ENCODE measurements around the gene NPVF. TPM values are rescaled to one million over a fixed set of nuclear protein-coding genes. Genes with fewer than 3 reads are reported as not detected.

NPVF gene
- total RNA-seq, 1 donor from 2014 or later = not detected

- intact Hi-C loops (cut with DNase I) = no loop called here
- DNase-seq (no peak), ATAC-seq (peak in 1 of 2 donors; percentile 32)
- H3K36me3 ChIP-seq = no peaks in the 10 kb centered on the region
- no peaks in the 10 kb centered on the region for H3K4me1 ChIP-seq
- no peaks in the 10 kb centered on the region for H3K9me3 ChIP-seq
- no peak overlapping the region for H3K27ac ChIP-seq
- H3K27me3 ChIP-seq (ENCODE audit: low read depth) = no peaks in the 10 kb centered on the region
- H3K4me3 ChIP-seq = no peak overlapping the region
- no peak for TF ChIP-seq CTCF (IDR thresholded peaks at IDR 0.05)
Observed at GRCh38 chr7:25196132-25196896, 32.0 kb downstream of the NPVF start.

GRCh38 chr7:25194036-25194435, 34.2 kb downstream of the NPVF start:
- intact Hi-C loops (cut with DNase I) = no loop called here
- Histone ChIP-seq H3K27ac (no peak overlapping the region), H3K4me3 (no peak overlapping the region), H3K4me1 (no peaks in the 10 kb centered on the region), H3K9me3 (no peaks in the 10 kb centered on the region), H3K36me3 (no peaks in the 10 kb centered on the region), H3K27me3 (ENCODE audit: low read depth) (no peaks in the 10 kb centered on the region)
- TF ChIP-seq CTCF (IDR thresholded peaks at IDR 0.05) = no peak
- no peak for DNase-seq
- no peak for ATAC-seq

- ATAC-seq (no peak), DNase-seq (no peak)
- Histone ChIP-seq H3K36me3 (no peaks in the 10 kb centered on the region), H3K4me1 (no peaks in the 10 kb centered on the region), H3K9me3 (no peaks in the 10 kb centered on the region), H3K27me3 (ENCODE audit: low read depth) (no peaks in the 10 kb centered on the region), H3K27ac (no peak overlapping the region), H3K4me3 (no peak overlapping the region)
- TF ChIP-seq CTCF (IDR thresholded peaks at IDR 0.05) = no peak
- intact Hi-C loops (cut with DNase I) = no loop called here
Observed at GRCh38 chr7:25192043-25192442, 36.2 kb downstream of the NPVF start.

GRCh38 chr7:25189197-25189596, 39.1 kb downstream of the NPVF start:
- no peak for TF ChIP-seq CTCF (IDR thresholded peaks at IDR 0.05)
- no peaks in the 10 kb centered on the region for H3K27me3 ChIP-seq (ENCODE audit: low read depth)
- no peaks in the 10 kb centered on the region for H3K9me3 ChIP-seq
- ATAC-seq = no peak
- no peak overlapping the region for H3K27ac ChIP-seq
- no peak overlapping the region for H3K4me3 ChIP-seq
- intact Hi-C loops (cut with DNase I) = no loop called here
- no peak for DNase-seq
- H3K4me1 ChIP-seq = no peaks in the 10 kb centered on the region
- no peaks in the 10 kb centered on the region for H3K36me3 ChIP-seq

DNA sequence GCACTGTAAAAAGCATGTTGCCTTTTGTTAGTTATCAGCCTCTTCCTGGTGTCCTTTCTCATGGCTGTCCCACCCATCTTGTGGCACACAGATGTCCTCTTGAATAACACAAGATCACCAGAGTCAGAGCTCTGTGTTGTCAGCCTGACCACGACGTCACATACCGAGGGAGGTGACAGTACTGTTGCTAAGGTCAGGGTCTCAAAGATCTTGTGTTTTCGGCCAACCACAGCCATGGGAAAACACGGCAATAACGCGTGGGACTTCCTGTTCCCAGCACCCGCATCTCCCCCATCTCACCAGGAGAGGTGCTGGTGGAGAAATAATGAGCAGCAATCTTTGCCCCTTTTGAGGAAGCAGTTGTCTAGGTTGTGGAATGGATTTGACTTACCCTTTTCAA, 40.4 kb downstream of the NPVF start:
- DNase-seq (no peak), ATAC-seq (peak in 1 of 2 donors; percentile 11)
- TF ChIP-seq CTCF (IDR thresholded peaks at IDR 0.05) = no peak
- peak overlapping the region; percentile 38 for H3K27ac ChIP-seq
- H3K4me3 ChIP-seq = no peak overlapping the region
- H3K9me3 ChIP-seq = no peaks in the 10 kb centered on the region
- H3K36me3 ChIP-seq = no peaks in the 10 kb centered on the region
- intact Hi-C loops (cut with DNase I) = no loop called here
- H3K27me3 ChIP-seq (ENCODE audit: low read depth) = no peaks in the 10 kb centered on the region
- H3K4me1 ChIP-seq = no peaks in the 10 kb centered on the region

Data from lower lobe of right lung (tissue), 2 donors.